ENCODE results near the gene GALNT17. TPM values are rescaled to one million over a fixed set of nuclear protein-coding genes. Genes with fewer than 3 reads are reported as not detected.

Gene GALNT17
- total RNA-seq, 3 donors from 2014 or later, result 0.69 to 17.3 (median 1.6) TPM

- no peak overlapping the region for H3K4me3 ChIP-seq
- no peak for ATAC-seq
- H3K36me3 ChIP-seq (ENCODE audit: low read depth), result no peaks in the 10 kb centered on the region
- no peaks in the 10 kb centered on the region for H3K4me1 ChIP-seq (ENCODE audit: low read depth)
- intact Hi-C loops (cut with DNase I, micrococcal nuclease), result no loop called here
- no peak for DNase-seq
- TF ChIP-seq CTCF (IDR thresholded peaks at IDR 0.05), result no peak
- peaks cover 64% of the 10 kb centered on the region for H3K9me3 ChIP-seq
These were observed 140.9 kb downstream of the GALNT17 start for GRCh38 chr7:71272509-71273490.

DNA sequence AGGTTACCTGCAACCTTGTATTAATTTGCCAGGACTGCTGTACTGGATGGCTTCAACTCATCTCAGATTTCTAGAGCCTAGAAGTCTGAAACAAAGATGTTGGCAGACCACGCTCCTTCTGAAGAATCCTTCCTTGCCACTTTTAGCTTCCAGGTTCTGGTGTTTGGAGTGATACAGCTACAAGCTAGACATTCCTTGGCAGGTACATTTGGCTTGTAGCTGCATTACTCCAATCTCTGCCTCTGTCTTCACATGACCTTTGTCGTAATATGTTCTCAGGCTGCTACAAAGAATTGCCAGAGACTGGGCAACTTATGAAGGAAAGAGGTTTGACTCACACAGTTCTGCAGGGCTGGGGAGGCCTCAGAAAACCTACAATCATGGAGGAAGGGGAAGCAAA lies 146.3 kb downstream of the GALNT17 start:
- no peaks in the 10 kb centered on the region for H3K36me3 ChIP-seq (ENCODE audit: low read depth)
- no peaks in the 10 kb centered on the region for H3K4me1 ChIP-seq (ENCODE audit: low read depth)
- TF ChIP-seq CTCF (IDR thresholded peaks at IDR 0.05), result no peak
- H3K4me3 ChIP-seq, result no peak overlapping the region
- ATAC-seq (no peak), DNase-seq (no peak)
- intact Hi-C loops (cut with DNase I, micrococcal nuclease), result no loop called here
- H3K9me3 ChIP-seq, result peaks cover 78% of the 10 kb centered on the region

GRCh38 chr7:71281261-71281660 lies 149.3 kb downstream of the GALNT17 start:
- H3K4me1 ChIP-seq (ENCODE audit: low read depth), result no peaks in the 10 kb centered on the region
- H3K9me3 ChIP-seq, result peaks cover 68% of the 10 kb centered on the region
- ATAC-seq (no peak), DNase-seq (no peak)
- H3K4me3 ChIP-seq, result no peak overlapping the region
- TF ChIP-seq CTCF (IDR thresholded peaks at IDR 0.05), result no peak
- intact Hi-C loops (cut with DNase I, micrococcal nuclease), result no loop called here
- no peaks in the 10 kb centered on the region for H3K36me3 ChIP-seq (ENCODE audit: low read depth)

GRCh38 chr7:71283802-71284201 lies 151.9 kb downstream of the GALNT17 start:
- no peak for DNase-seq
- H3K4me1 ChIP-seq (ENCODE audit: low read depth), result no peaks in the 10 kb centered on the region
- peaks cover 68% of the 10 kb centered on the region for H3K9me3 ChIP-seq
- intact Hi-C loops (cut with DNase I, micrococcal nuclease), result no loop called here
- TF ChIP-seq CTCF (IDR thresholded peaks at IDR 0.05), result no peak
- no peaks in the 10 kb centered on the region for H3K36me3 ChIP-seq (ENCODE audit: low read depth)
- H3K4me3 ChIP-seq, result no peak overlapping the region
- ATAC-seq, result no peak

GRCh38 chr7:71285571-71286145 lies 153.7 kb downstream of the GALNT17 start:
- H3K36me3 ChIP-seq (ENCODE audit: low read depth), result no peaks in the 10 kb centered on the region
- ATAC-seq, result no peak
- no peak for DNase-seq
- TF ChIP-seq CTCF (IDR thresholded peaks at IDR 0.05), result no peak
- peaks cover 61% of the 10 kb centered on the region for H3K9me3 ChIP-seq
- intact Hi-C loops (cut with DNase I, micrococcal nuclease), result no loop called here
- H3K4me1 ChIP-seq (ENCODE audit: low read depth), result no peaks in the 10 kb centered on the region
- H3K4me3 ChIP-seq, result no peak overlapping the region
